Body of pancreas (tissue), 4 donors: Measurements from ENCODE around the gene RHBDD2. TPM values are rescaled to one million over a fixed set of nuclear protein-coding genes. Genes with fewer than 3 reads are reported as not detected.

Experiments used
- ATAC-seq: fragments of 150-250 bp; one replicate; pipeline ENCODE4 v1.9.1; 2016
- DNase-seq, 4 donors: peaks; one replicate each; pipeline ENCODE4 v3.0.0-alpha.2; 2019
- H3K27ac ChIP-seq, 4 donors: fragments of 200-600 bp; sonication (generic); 1 replicate in 3 of 4; 2 replicates in 1 of 4; pipeline versions ENCODE4 v1.5.1 to v1.6.1; 2016 to 2019; ENCODE audit warnings: mild to moderate bottlenecking in 1 of 4, mixed read lengths in 1 of 4, moderate library complexity in 1 of 4
- H3K27me3 ChIP-seq, 2 donors: fragments of 200-600 bp; sonication (generic); one replicate each; pipeline ENCODE4 v1.6.0; 2016; ENCODE audit warnings: mild to moderate bottlenecking in 1 of 2
- H3K36me3 ChIP-seq, 2 donors: fragments of 200-600 bp; sonication (generic); replicated peaks in 1 of 2; 2 replicates each; pipeline ENCODE4 v1.5.1; 2016; ENCODE audit warnings: low read depth in 2 of 2; ENCODE audit not compliant: insufficient read depth in 1 of 2
- H3K4me1 ChIP-seq: fragments of 200-600 bp; sonication (generic); one replicate; pipeline ENCODE4 v1.6.0; 2016
- H3K4me3 ChIP-seq, 2 donors: fragments of 200-600 bp; sonication (generic); 1 replicate in 1 of 2; 2 replicates in 1 of 2; pipeline ENCODE4 v1.5.1; 2016 to 2019
- H3K9me3 ChIP-seq, 3 donors: fragments of 200-600 bp; sonication (generic); 1 replicate in 2 of 3; 2 replicates in 1 of 3; pipeline ENCODE4 v1.5.1; 2016
- CTCF ChIP-seq, 7 experiments: fragments of 450-650 bp in 4 of 7; fragments of 200-600 bp in 3 of 7; sonication (generic) in 3 of 7; IDR thresholded peaks; one replicate each; pipeline ENCODE4 v1.5.1; 2016 to 2019; ENCODE audit warnings: antibody characterized with exemption in 7 of 7
- POLR2A ChIP-seq, 3 donors: fragments of 450-650 bp; IDR thresholded peaks; one replicate each; pipeline ENCODE4 v1.6.1; 2016; ENCODE audit warnings: antibody characterized with exemption in 3 of 3, mild to moderate bottlenecking in 2 of 3
- WGBS, 2 donors: methylation state at CpG; one replicate each; pipeline ENCODE4 v1.1.5; 2017; 5-methylcytosine and 5-hydroxymethylcytosine counted together
- intact Hi-C: fragments of 100-400 bp; cut with DNase I; formaldehyde crosslinking; loops from one replicate; pipeline ENCODE4 v1.15.1; 2023
- total RNA-seq, 2 donors: library from RNA; depleted of rRNA; stranded (reverse); fragments of >200 nt; gene quantifications; one replicate each; pipeline ENCODE4 v1.1.0, GENCODE V29; 2016

RHBDD2 gene
- total RNA-seq, 2 donors from 2014 or later, result 18.7 to 41.2 TPM

GRCh38 chr7:75913437-75913836, 34.6 kb downstream of the RHBDD2 start:
- Histone ChIP-seq H3K36me3 (no peaks in the 10 kb centered on the region), H3K27ac (no peak overlapping the region), H3K9me3 (no peaks in the 10 kb centered on the region), H3K27me3 (no peaks in the 10 kb centered on the region), H3K4me1 (peaks cover 26% of the 10 kb centered on the region), H3K4me3 (no peak overlapping the region)
- 95 to 100% methylated on average over 6 of the region's 6 CpGs for WGBS, 2 donors
- TF ChIP-seq CTCF (IDR thresholded peaks at IDR 0.05) (no peak), POLR2A (IDR thresholded peaks at IDR 0.05) (no peak)
- no peak for DNase-seq
- ATAC-seq, result no peak
- intact Hi-C loops, result no loop called here

- Histone ChIP-seq H3K9me3 (no peaks in the 10 kb centered on the region), H3K4me1 (peaks cover 26% of the 10 kb centered on the region), H3K4me3 (peak overlapping the region; percentile 55 to 84), H3K36me3 (no peaks in the 10 kb centered on the region), H3K27ac (peak overlapping the region; percentile 65 to 91 (median 85)), H3K27me3 (no peaks in the 10 kb centered on the region)
- intact Hi-C loops, result no loop called here
- peak in 3 of 4 donors; percentile 8 to 29 (median 20) for DNase-seq
- WGBS, 2 donors, result 24% methylated on average over 18 of the region's 18 CpGs
- ATAC-seq, result no peak
- TF ChIP-seq CTCF (IDR thresholded peaks at IDR 0.05) (no peak), POLR2A (IDR thresholded peaks at IDR 0.05) (no peak)
These were observed 35.4 kb downstream of the RHBDD2 start for GRCh38 chr7:75914169-75914654.

- Histone ChIP-seq H3K9me3 (no peaks in the 10 kb centered on the region), H3K27ac (peak within 1 kb of the TSS; percentile 73 to 91 (median 85)), H3K4me3 (peak within 1 kb of the TSS; percentile 72 to 84), H3K4me1 (peaks cover 26% of the 10 kb centered on the region), H3K36me3 (no peaks in the 10 kb centered on the region), H3K27me3 (no peaks in the 10 kb centered on the region)
- DNase-seq, result peak; percentile 94 to 97 (median 94)
- intact Hi-C loops, result no loop called here
- TF ChIP-seq POLR2A (IDR thresholded peaks at IDR 0.05), result peak; percentile 99 to 100 (median 99)
- peak in 4 of 7 experiments; percentile 8 to 35 (median 23) for TF ChIP-seq CTCF (IDR thresholded peaks at IDR 0.05)
- peak; percentile 99 for ATAC-seq
- WGBS, 2 donors, result 0 to 1% methylated on average over 11 to 79 of the region's 82 CpGs
These were observed 36.0 kb downstream of the RHBDD2 start, which contains the start of gene POR for GRCh38 chr7:75914655-75915415. TSS of gene POR (plus strand) at chr7:75915155. CDS start at chr7:75954002, 38,847 bp downstream.

- intact Hi-C loops, result no loop called here
- Histone ChIP-seq H3K27me3 (no peaks in the 10 kb centered on the region), H3K4me3 (peak overlapping the region; percentile 72 to 84), H3K36me3 (no peaks in the 10 kb centered on the region), H3K27ac (peak overlapping the region; percentile 73 to 91 (median 85)), H3K4me1 (peaks cover 29% of the 10 kb centered on the region), H3K9me3 (no peaks in the 10 kb centered on the region)
- ATAC-seq (no peak), DNase-seq (peak; percentile 19 to 36 (median 30))
- 0 to 1% methylated on average over 2 to 32 of the region's 32 CpGs for WGBS, 2 donors
- TF ChIP-seq POLR2A (IDR thresholded peaks at IDR 0.05), result no peak
- peak in 1 of 7 experiments; percentile 8 for TF ChIP-seq CTCF (IDR thresholded peaks at IDR 0.05)
These were observed 36.8 kb downstream of the RHBDD2 start for GRCh38 chr7:75915416-75916156.
